ENCODE results near the gene FANK1. TPM values are rescaled to one million over a fixed set of nuclear protein-coding genes. Genes with fewer than 3 reads are reported as not detected.
A peak's percentile ranks its signal among the peaks of the same experiment; 100 is the strongest.

Gene FANK1
- total RNA-seq, 1 donor: 3.0 TPM

- TF ChIP-seq CTCF (IDR thresholded peaks at IDR 0.05; ENCODE audit: insufficient read depth, low read depth, low read length): no peak
- no peak for DNase-seq (ENCODE audit: low read depth)
- H3K4me3 ChIP-seq (ENCODE audit: low read depth, low read length): no peak overlapping the region
These were observed 43.9 kb upstream of the FANK1 start for GRCh38 chr10:125852487-125852886.

- TF ChIP-seq CTCF (IDR thresholded peaks at IDR 0.05; ENCODE audit: insufficient read depth, low read depth, low read length): no peak
- H3K4me3 ChIP-seq (ENCODE audit: low read depth, low read length): no peak overlapping the region
- DNase-seq (ENCODE audit: low read depth): no peak
These were observed 39.1 kb upstream of the FANK1 start for GRCh38 chr10:125857185-125857760.

- TF ChIP-seq CTCF (IDR thresholded peaks at IDR 0.05; ENCODE audit: insufficient read depth, low read depth, low read length): no peak
- H3K4me3 ChIP-seq (ENCODE audit: low read depth, low read length): no peak overlapping the region
- DNase-seq (ENCODE audit: low read depth): no peak
These were observed 37.1 kb upstream of the FANK1 start for GRCh38 chr10:125859128-125859817.

GRCh38 chr10:125865120-125865519 lies 31.2 kb upstream of the FANK1 start:
- H3K4me3 ChIP-seq (ENCODE audit: low read depth, low read length): no peak overlapping the region
- TF ChIP-seq CTCF (IDR thresholded peaks at IDR 0.05; ENCODE audit: insufficient read depth, low read depth, low read length): no peak
- DNase-seq (ENCODE audit: low read depth): no peak

- no peak for TF ChIP-seq CTCF (IDR thresholded peaks at IDR 0.05; ENCODE audit: insufficient read depth, low read depth, low read length)
- DNase-seq (ENCODE audit: low read depth): no peak
- no peak overlapping the region for H3K4me3 ChIP-seq (ENCODE audit: low read depth, low read length)
These were observed 29.8 kb upstream of the FANK1 start for GRCh38 chr10:125866421-125867029.

- peak; percentile 85 for TF ChIP-seq CTCF (IDR thresholded peaks at IDR 0.05; ENCODE audit: insufficient read depth, low read depth, low read length)
- peak; percentile 63 for DNase-seq (ENCODE audit: low read depth)
These were observed 27.9 kb upstream of the FANK1 start for GRCh38 chr10:125868372-125868975.

More at GRCh38 chr10:125868372-125868975, 27.9 kb upstream of the FANK1 start:
- no peak overlapping the region for H3K4me3 ChIP-seq (ENCODE audit: low read depth, low read length)
